ACHN (cell line): ENCODE data around the gene GOLT1A.

Source experiments
- DNase-seq: peaks from one replicate; pipeline ENCODE4 v3.0.0-alpha.2; 2015
- in situ Hi-C: cut with HindIII; loops from 2 replicates; pipeline ENCODE4 v1.10.0; 2017; ENCODE audit warnings: low sequenced_read_pairs, low pct_ligation_motif_present, low pct_unique_long_range_greater_than_20kb

Gene GOLT1A

GRCh38 chr1:204199579-204199978, 14.2 kb downstream of the GOLT1A start:
- DNase-seq, result no peak
- in situ Hi-C loops, result no loop called here

GRCh38 chr1:204198348-204199340, 15.1 kb downstream of the GOLT1A start:
- peak; percentile 78 for DNase-seq
- in situ Hi-C loops, result no loop called here

DNA sequence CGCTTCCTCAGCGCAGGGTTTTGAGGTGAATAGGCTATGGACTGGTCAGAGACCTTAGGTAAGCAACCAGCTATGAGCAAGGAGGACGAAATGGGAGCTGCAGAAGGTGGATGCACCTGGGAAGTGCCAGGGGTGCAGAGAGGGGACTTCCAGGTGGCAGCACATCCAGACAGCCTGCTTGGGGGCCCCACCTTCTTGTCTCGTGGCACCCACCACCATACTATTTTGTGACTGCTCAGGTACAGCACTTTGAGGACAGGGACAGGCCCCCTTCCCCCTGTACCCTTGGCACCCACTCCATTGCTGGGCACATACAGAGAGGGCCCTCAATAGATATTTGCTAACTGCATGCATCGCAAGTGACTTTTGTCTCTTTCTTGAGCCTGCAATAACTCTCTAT, 16.7 kb downstream of the GOLT1A start:
- DNase-seq, result no peak
- in situ Hi-C loops, result no loop called here

GRCh38 chr1:204196068-204196795, 17.6 kb downstream of the GOLT1A start, which contains the start of gene KISS1:
TSS of gene KISS1 (minus strand) at chr1:204196491. CDS start at chr1:204192876, 3,615 bp downstream.
- in situ Hi-C loops, result no loop called here
- DNase-seq, result no peak

DNA sequence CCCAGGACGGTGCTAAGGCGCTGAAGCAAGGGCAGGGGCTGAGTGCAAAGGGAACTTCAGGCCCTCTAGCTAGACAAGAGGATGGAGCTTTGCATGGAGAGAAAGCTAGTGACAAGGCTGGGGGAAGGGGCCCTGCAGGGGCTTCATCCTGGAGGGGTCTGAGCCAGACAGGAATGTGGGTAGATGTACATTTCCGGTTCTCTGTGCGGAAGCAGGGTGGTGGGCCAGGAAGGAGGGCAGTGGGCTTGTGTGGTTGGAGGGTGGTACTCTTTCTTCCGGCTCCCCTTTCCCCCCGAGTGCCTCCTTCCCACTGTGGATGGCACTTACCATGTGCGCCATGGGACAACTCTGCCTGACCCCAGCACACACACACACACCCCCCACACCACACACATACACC, 19.0 kb downstream of the GOLT1A start:
- in situ Hi-C loops, result no loop called here
- no peak for DNase-seq

GRCh38 chr1:204194080-204194479, 19.7 kb downstream of the GOLT1A start:
- in situ Hi-C loops, result no loop called here

GRCh38 chr1:204192589-204193352, 21.0 kb downstream of the GOLT1A start:
- no peak for DNase-seq
- in situ Hi-C loops, result no loop called here

More at GRCh38 chr1:204194080-204194479, 19.7 kb downstream of the GOLT1A start:
- no peak for DNase-seq

DNA sequence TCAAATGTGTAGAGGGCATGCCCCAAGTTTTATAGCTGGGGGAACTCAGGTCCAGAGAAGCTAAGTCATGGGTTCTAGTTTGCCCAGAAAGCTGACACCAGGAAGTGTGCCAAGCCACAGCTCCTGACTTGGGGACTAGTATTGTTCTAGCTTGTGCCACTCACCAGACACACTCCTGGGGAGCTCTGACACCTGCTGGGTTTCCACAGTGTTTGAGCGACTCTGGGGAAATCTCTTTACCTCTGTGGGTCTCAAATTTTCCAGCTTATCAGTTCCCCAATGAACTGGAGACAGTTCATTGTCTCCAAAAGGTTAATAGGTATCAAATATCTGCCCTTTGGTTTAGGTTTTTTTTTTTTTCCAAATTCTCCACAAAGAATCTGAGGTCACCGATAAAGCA, 21.7 kb downstream of the GOLT1A start:
- DNase-seq, result no peak
- in situ Hi-C loops, result no loop called here

DNA sequence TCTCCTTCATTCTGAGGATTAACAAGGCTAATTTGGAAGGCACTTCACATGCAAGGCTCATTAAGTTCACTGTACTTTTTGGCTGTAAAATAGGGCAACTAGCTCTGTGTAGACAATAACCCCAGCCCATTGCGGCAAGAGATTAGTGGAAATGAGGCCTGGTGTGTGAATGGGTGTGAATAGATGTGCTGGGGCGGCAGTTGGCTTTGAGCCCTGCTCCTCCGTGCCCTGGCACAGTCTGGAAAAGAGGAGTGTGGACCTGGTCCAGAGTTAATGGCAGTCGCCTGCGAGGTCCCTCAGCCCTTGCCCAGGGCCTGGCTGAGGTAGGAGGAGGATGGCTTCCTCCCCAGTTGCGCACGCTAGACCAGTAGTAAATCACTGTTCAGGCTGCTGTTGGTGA, 22.3 kb downstream of the GOLT1A start:
- no peak for DNase-seq
- in situ Hi-C loops, result no loop called here

GRCh38 chr1:204190212-204191211, 23.3 kb downstream of the GOLT1A start:
- in situ Hi-C loops, result no loop called here

GRCh38 chr1:204188959-204189639, 24.7 kb downstream of the GOLT1A start:
- no peak for DNase-seq
- in situ Hi-C loops, result no loop called here

More at GRCh38 chr1:204190212-204191211, 23.3 kb downstream of the GOLT1A start:
- peak; percentile 53 for DNase-seq

- in situ Hi-C loops, result no loop called here
- DNase-seq, result no peak
These were observed 27.2 kb downstream of the GOLT1A start for GRCh38 chr1:204186597-204186996.

DNA sequence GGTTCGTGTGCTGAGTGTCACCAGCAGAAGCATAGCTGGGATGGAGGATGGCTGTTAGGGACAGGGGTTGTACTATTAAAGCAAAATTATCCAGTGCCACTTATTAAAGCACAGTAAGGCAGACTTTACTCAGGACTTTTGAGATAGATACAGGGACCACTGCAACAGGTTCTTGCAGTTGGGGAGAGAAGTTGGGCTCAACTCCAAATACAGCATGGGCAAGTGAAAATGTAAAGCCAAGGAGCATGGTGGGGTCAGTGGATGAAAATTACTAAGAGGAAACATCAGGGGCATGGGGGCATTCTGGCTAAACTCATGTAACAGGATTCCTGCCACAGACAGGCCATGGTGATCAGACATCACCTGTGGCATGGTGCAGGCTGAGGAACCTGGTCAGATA, 32.7 kb downstream of the GOLT1A start:
- no peak for DNase-seq
- in situ Hi-C loops, result no loop called here

- no peak for DNase-seq
- in situ Hi-C loops, result no loop called here
These were observed 33.7 kb downstream of the GOLT1A start for GRCh38 chr1:204180133-204180532.

DNA sequence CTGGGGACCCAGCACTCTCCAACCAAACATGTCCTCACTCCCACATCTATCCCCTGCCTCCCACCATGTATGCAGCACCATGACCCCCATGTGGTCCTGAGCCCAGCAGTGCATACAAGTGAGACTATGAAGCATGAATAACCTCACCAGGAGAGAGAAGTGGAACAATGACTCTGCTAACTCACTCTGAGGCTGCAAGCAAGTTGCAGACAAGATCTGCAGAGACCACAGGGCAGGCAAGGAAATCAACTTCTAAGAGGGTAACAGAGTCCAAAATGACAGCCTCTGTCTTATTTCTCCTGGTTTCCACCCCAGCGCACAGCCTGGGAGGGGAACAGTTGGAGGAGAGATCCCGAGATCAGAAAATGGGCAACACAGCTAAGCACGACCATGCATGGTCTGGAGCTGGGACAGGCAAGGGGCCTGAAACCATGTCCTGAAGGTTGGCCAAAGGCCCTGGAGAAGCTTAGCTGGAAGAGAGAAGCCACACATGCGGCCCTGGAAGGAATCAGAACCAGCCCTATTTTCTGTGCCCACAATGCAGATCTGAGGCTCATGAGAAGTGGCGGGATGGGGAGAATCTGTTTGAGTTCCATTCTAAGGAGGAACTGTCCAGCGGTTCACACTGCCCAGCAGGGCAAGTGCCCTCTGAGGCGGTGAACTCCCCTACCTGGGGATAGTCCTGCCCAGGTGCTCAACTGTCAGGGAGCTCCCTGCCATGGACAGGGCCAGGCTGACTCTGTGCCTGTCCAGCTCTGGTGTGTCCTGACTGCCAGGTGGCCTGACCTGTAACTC, 35.1 kb downstream of the GOLT1A start:
- in situ Hi-C loops, result no loop called here
- DNase-seq, result no peak

DNA sequence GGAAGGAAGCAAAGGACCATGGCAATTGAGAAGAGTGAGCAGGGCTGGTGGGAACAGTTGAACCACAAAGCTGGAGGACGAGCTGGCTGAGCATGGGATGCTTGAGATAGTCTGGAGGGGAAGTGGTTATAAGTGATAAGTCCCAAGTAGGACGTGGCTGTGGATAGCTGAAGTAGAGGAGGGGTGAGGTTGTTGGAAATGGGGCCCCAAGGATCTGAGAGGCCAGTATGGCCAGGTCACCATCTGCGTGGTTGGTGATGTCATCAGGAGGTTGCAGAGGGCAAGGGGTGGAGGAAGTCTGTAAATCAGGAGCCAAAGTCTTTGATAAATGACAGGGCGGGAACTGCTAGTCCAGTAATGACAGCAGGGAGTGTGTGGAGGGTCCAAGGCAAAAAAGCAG, 36.7 kb downstream of the GOLT1A start:
- in situ Hi-C loops, result no loop called here
- no peak for DNase-seq
